Measurements from ENCODE around the gene ASPG.

DNA sequence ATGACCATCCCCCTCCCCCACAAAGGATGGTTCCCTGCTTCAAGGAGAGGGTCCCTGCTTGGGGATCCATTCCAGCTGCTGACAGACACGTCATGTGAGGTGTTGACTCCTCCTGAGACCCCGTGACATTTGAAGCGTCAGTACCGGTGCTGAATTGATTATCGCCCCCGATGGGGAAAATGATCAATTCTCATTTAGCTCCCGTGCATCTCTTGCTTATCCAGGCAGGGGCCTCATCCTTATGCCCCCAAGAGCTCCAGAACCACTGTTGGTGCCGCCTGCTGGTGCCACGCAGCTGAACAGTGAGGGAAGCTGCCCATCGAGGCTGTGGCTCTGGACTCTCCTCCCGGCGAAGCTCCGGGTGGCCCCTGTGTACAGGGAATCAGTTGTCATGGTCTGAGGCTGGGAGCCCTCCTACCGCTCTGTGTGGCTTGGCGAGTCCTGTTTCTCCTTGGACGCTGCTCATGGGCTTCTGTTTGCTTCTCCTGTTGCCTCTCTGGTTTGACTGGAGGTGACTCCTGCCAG is 57.5 kb downstream of the ASPG start:
- TF ChIP-seq ZNF263 (CRISPR knock-in tag; IDR thresholded peaks at IDR 0.05; ENCODE audit: low read depth), result no peak
- TF ChIP-seq CBFB (CRISPR knock-in tag; IDR thresholded peaks at IDR 0.05; ENCODE audit: low read depth), result no peak
